ENCODE measurements around the gene METTL4.

DNA sequence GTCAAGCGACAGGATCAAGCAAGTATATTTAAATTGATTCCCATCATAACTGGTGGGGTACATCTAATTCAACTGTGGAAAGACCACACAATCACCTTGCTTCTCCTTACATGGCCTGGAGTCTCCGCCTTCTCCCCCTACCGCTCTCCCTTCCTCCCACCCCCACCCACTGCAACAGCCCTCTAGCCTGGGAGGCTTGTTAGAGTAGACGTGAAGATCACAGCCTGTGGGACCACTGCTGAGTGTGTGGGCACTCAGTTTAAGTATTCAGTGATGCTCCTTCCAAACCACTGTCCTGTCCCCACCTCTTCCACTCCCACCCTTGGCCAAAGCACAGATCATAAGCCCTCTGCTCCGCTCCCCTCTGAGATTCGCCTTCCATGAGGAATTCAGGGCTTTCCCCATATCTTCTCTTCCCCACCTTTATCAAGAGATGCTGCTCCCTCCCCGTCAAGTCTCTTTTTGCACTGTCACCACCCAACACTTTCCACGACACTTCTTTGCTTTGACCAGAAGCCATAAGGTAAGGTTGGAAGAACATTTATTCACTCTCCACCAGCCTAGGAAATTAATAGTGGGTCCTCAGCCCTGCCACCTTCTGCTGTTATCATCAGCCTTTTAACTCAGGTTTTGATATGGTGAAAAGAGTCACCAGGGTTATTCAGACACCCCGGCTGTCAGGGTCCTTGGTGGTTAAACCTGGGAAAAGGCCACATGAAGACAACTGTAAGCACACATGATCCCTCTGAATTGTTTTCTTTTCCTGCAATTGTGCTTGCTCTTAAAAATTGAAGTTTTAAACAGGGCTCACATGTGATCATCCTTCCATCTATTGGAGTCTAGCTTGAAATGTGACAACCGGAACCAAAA is 1.7 kb downstream of the METTL4 start:
- no peak for TF ChIP-seq ZBTB7A (tag by site-specific recombination; IDR thresholded peaks at IDR 0.05; ENCODE audit: low read depth)
- TF ChIP-seq, protein P1, sequence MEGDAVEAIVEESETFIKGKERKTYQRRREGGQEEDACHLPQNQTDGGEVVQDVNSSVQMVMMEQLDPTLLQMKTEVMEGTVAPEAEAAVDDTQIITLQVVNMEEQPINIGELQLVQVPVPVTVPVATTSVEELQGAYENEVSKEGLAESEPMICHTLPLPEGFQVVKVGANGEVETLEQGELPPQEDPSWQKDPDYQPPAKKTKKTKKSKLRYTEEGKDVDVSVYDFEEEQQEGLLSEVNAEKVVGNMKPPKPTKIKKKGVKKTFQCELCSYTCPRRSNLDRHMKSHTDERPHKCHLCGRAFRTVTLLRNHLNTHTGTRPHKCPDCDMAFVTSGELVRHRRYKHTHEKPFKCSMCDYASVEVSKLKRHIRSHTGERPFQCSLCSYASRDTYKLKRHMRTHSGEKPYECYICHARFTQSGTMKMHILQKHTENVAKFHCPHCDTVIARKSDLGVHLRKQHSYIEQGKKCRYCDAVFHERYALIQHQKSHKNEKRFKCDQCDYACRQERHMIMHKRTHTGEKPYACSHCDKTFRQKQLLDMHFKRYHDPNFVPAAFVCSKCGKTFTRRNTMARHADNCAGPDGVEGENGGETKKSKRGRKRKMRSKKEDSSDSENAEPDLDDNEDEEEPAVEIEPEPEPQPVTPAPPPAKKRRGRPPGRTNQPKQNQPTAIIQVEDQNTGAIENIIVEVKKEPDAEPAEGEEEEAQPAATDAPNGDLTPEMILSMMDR (tag by site-specific recombination; IDR thresholded peaks at IDR 0.05), result no peak
- no peak for TF ChIP-seq ZNF174 (tag by site-specific recombination; IDR thresholded peaks at IDR 0.05)
- TF ChIP-seq KLF9 (tag by site-specific recombination; IDR thresholded peaks at IDR 0.05; ENCODE audit: low read depth), result no peak
- TF ChIP-seq MYNN (tag by site-specific recombination; IDR thresholded peaks at IDR 0.05; ENCODE audit: borderline replicate concordance), result no peak
- TF ChIP-seq, protein P2, sequence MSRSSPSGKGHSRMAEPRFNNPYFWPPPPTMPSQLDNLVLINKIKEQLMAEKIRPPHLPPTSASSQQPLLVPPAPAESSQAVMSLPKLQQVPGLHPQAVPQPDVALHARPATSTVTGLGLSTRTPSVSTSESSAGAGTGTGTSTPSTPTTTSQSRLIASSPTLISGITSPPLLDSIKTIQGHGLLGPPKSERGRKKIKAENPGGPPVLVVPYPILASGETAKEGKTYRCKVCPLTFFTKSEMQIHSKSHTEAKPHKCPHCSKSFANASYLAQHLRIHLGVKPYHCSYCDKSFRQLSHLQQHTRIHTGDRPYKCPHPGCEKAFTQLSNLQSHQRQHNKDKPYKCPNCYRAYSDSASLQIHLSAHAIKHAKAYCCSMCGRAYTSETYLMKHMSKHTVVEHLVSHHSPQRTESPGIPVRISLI (tag by site-specific recombination; IDR thresholded peaks at IDR 0.05), result no peak
- TF ChIP-seq RBAK (tag by site-specific recombination; IDR thresholded peaks at IDR 0.05), result no peak

Measured in HEK293 (cell line).